NB4 (cell line): ENCODE measurements around the gene PODXL.

ENCODE experiments used
- CTCF ChIP-seq: IDR thresholded peaks from one replicate; pipeline ENCODE4 v1.5.1; 2012; ENCODE audit warnings: low read depth, low read length
- MAX ChIP-seq: IDR thresholded peaks from 2 replicates; pipeline ENCODE4 v1.6.1; 2011; ENCODE audit warnings: low read depth, low read length
- POLR2A ChIP-seq: IDR thresholded peaks from 2 replicates; pipeline ENCODE4 v1.6.1; 2011; ENCODE audit warnings: mild to moderate bottlenecking; ENCODE audit not compliant: insufficient read length; ENCODE audit errors: extremely low read depth

GRCh38 chr7:131505636-131506557, 50.5 kb downstream of the PODXL start:
- TF ChIP-seq CTCF (no peak), MAX (no peak), POLR2A (no peak)
